WERI-Rb-1 (cell line): ENCODE data around the gene NAALADL2.

Experiments used
- DNase-seq: peaks from one replicate; pipeline ENCODE4 v3.0.0-alpha.2; 2020
- H3K27ac ChIP-seq: fragments of 250-450 bp; sonication (Bioruptor Pico); 2 replicates; pipeline ENCODE4 v1.5.1; 2020; ENCODE audit warnings: mild to moderate bottlenecking, moderate library complexity
- H3K27me3 ChIP-seq: fragments of 250-450 bp; sonication (Bioruptor Pico); 2 replicates; pipeline ENCODE4 v1.5.1; 2021; ENCODE audit warnings: mild to moderate bottlenecking, low read depth, moderate library complexity; ENCODE audit not compliant: insufficient read depth, severe bottlenecking
- H3K36me3 ChIP-seq: fragments of 250-450 bp; sonication (Bioruptor Pico); 2 replicates; pipeline ENCODE4 v1.5.1; 2020; ENCODE audit warnings: mild to moderate bottlenecking, moderate library complexity
- H3K4me3 ChIP-seq: 2 replicates; pipeline ENCODE4 v1.5.1; 2011; ENCODE audit warnings: low read depth, mild to moderate bottlenecking, control low read depth, low read length
- H3K9me3 ChIP-seq: fragments of 250-450 bp; sonication (Bioruptor Pico); 2 replicates; pipeline ENCODE4 v1.5.1; 2021; ENCODE audit warnings: mild to moderate bottlenecking, moderate library complexity; ENCODE audit not compliant: severe bottlenecking
- TF ChIP-seq, protein P1 (sequence below): IDR thresholded peaks from 2 replicates; pipeline ENCODE4 v1.5.1; 2011; ENCODE audit warnings: low read depth, mild to moderate bottlenecking, control low read depth, inconsistent platforms, low read length

Gene NAALADL2

DNA sequence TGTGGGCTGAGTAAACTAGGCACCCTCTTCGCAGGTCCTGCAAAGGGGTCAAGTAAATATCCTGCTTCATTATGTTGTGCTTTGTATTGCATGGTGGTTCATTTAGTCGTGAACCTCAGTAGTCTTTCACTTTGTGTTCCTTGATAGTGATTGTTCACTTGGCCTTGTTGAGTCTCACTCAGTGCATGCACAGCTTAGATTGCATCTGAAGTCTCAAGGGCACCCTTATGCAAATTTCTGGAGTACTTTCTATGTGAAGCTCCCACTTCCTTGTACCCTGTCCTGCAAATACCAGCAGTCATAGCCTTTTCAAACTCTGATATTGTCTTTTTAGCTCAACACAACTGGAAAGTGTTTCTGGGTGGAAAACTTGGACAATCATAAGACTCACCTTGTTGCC, 519.2 kb downstream of the NAALADL2 start:
- Histone ChIP-seq H3K4me3 (no peak overlapping the region), H3K9me3 (no peaks in the 10 kb centered on the region), H3K36me3 (no peaks in the 10 kb centered on the region), H3K27ac (no peak overlapping the region), H3K27me3 (no peaks in the 10 kb centered on the region)
- TF ChIP-seq, protein P1, sequence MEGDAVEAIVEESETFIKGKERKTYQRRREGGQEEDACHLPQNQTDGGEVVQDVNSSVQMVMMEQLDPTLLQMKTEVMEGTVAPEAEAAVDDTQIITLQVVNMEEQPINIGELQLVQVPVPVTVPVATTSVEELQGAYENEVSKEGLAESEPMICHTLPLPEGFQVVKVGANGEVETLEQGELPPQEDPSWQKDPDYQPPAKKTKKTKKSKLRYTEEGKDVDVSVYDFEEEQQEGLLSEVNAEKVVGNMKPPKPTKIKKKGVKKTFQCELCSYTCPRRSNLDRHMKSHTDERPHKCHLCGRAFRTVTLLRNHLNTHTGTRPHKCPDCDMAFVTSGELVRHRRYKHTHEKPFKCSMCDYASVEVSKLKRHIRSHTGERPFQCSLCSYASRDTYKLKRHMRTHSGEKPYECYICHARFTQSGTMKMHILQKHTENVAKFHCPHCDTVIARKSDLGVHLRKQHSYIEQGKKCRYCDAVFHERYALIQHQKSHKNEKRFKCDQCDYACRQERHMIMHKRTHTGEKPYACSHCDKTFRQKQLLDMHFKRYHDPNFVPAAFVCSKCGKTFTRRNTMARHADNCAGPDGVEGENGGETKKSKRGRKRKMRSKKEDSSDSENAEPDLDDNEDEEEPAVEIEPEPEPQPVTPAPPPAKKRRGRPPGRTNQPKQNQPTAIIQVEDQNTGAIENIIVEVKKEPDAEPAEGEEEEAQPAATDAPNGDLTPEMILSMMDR, result no peak
- no peak for DNase-seq

GRCh38 chr3:175381685-175382084, 522.6 kb downstream of the NAALADL2 start:
- Histone ChIP-seq H3K4me3 (no peak overlapping the region), H3K9me3 (no peaks in the 10 kb centered on the region), H3K27me3 (no peaks in the 10 kb centered on the region), H3K27ac (no peak overlapping the region), H3K36me3 (no peaks in the 10 kb centered on the region)
- TF ChIP-seq, protein P1, result no peak
- no peak for DNase-seq

- Histone ChIP-seq H3K36me3 (no peaks in the 10 kb centered on the region), H3K4me3 (no peak overlapping the region), H3K27ac (no peak overlapping the region), H3K27me3 (no peaks in the 10 kb centered on the region), H3K9me3 (no peaks in the 10 kb centered on the region)
- DNase-seq, result no peak
- TF ChIP-seq, protein P1, result no peak
These were observed 524.2 kb downstream of the NAALADL2 start for GRCh38 chr3:175383371-175383770.

DNA sequence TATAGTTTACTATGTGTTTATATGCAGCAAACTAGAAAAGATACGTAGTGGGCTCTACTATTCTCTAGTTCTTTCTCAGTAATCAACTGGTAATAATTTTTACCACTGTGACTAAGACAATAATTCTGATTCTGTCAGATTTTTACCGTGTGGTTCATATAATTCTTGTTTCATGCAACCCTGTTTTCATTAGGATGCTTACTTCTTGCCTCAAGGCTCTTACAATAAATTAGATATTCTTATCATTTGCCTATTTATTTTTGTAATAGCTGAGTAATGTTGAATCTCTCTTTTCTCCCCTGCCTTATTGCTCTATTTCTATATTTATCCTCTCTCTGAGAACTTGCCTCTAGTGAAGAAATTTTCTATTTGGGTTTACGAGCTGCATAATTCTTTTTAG, 524.7 kb downstream of the NAALADL2 start:
- H3K36me3 ChIP-seq, result no peaks in the 10 kb centered on the region
- H3K4me3 ChIP-seq, result no peak overlapping the region
- H3K9me3 ChIP-seq, result no peaks in the 10 kb centered on the region
- no peak overlapping the region for H3K27ac ChIP-seq
- DNase-seq, result no peak
- no peaks in the 10 kb centered on the region for H3K27me3 ChIP-seq
- TF ChIP-seq, protein P1, result no peak

GRCh38 chr3:175384569-175384968, 525.4 kb downstream of the NAALADL2 start:
- TF ChIP-seq, protein P1, result no peak
- H3K27me3 ChIP-seq, result no peaks in the 10 kb centered on the region

GRCh38 chr3:175386630-175387029, 527.5 kb downstream of the NAALADL2 start:
- TF ChIP-seq, protein P1, result no peak
- H3K9me3 ChIP-seq, result no peaks in the 10 kb centered on the region
- H3K4me3 ChIP-seq, result no peak overlapping the region
- no peak for DNase-seq
- no peaks in the 10 kb centered on the region for H3K36me3 ChIP-seq
- no peaks in the 10 kb centered on the region for H3K27me3 ChIP-seq
- no peak overlapping the region for H3K27ac ChIP-seq

More at GRCh38 chr3:175384569-175384968, 525.4 kb downstream of the NAALADL2 start:
- no peak overlapping the region for H3K4me3 ChIP-seq
- DNase-seq, result no peak
- no peak overlapping the region for H3K27ac ChIP-seq
- H3K36me3 ChIP-seq, result no peaks in the 10 kb centered on the region
- no peaks in the 10 kb centered on the region for H3K9me3 ChIP-seq
